GM19372 (cell line): ENCODE data around the gene LHFPL6.

ENCODE experiments used
- ATAC-seq: cut with Tn5 transposase; IDR thresholded peaks from one replicate; pipeline ENCODE4 v1.9.1; 2021; ENCODE audit warnings: mild to moderate bottlenecking, low read depth, moderate library complexity; ENCODE audit not compliant: unreplicated experiment

Gene LHFPL6

DNA sequence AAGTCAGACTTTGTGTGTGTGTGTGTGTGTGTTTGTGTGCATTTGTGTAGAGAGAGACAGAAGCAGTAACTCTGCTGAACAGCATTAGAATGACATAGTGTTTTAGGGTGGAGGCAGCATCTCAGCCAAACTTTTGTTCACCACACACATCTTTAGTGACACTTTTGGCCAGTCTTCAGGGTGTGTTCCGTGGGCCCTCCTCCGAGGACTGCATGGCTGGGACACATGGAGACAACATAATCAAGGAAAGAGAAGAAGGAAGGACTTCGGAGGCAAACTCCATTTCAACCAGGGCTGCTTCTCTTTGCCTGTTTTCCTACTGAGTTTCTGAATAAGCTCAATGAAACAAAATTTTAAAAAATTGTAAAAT, 205.1 kb downstream of the LHFPL6 start:
- ATAC-seq: no peak

GRCh38 chr13:39397226-39397895, 205.6 kb downstream of the LHFPL6 start:
- ATAC-seq: no peak

DNA sequence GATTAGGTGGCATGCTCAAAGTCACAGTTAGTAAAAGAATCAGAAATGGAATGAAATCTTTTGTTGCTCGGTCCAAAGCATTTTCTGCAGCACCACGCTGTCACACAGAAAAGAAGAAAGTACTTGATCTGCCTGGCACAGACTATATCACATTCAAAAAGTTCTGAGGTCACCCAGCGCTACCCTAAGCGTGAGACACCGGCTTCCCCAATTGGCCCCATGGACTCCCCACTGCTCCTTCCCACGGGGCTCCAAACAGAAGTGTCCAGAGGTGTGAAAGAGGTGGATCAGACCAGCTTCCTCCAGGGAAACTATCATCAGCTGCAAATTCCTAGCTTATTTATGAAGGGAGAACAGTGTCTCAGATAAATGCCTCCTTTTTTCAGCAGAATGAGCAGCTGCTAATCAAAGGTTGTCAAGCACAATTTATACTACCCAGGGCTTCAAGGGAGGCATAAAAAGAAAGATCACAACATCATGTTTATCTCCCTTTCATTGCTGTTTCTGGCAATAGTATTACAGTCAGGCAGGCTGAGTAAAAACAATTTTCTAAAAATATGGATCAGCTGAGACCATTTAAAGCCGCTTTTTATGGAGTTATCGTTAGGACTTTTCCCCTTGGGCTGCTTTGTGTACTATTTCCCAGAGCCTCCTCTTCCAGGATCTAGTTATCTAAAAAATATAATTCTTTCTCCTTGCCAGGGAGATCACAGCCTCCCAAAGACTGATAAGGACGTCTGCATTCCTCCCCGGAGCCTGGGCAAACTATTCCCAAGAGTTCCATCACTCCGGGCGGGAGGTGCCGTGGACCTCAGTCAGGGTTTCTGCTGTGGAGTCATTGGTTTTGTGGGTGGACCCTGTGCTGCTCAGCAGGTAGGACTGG, 208.0 kb downstream of the LHFPL6 start:
- ATAC-seq: no peak

- no peak for ATAC-seq
Measured at GRCh38 chr13:39391761-39392160, 211.2 kb downstream of the LHFPL6 start.

DNA sequence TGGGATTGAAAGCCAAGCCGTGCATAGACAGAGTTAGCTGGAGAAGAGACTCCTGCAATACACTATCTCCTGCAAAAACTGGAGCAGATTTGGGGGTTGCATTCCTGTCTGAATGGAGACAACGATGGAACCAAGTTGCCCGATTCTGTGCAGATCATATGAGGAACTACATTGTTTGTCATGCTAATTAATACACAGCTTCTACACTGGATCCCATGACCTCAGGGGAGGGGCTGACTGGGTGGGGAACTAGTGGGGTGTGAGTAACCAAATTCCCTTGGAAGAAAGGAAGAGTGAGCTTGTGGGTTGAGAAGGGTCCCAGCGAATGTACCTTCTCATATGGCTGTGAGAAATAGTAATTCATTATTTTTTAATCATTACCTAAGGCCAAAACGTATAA, 214.0 kb downstream of the LHFPL6 start:
- ATAC-seq: no peak

- no peak for ATAC-seq
Measured at GRCh38 chr13:39385621-39386231, 217.3 kb downstream of the LHFPL6 start.

GRCh38 chr13:39385154-39385553, 217.8 kb downstream of the LHFPL6 start:
- ATAC-seq: no peak

DNA sequence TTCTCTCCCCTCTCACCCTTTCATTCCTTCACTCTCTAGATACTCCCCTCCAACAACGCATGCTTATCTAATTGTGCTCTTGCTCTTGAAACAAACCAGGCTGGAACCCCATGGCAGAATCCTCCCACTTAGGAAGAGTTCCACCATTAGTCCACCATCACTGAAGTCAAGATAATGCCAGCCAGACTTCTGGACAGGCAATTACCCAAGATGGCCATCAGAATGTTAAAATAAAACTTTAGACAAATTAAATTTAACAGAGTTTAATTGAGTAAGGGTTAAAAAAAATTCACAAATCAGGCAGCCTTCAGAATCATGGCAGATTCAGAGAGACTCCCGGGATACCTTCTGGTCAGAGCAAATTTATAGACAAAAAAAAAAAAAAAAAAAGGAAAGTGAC, 221.5 kb downstream of the LHFPL6 start:
- no peak for ATAC-seq

GRCh38 chr13:39379667-39380655, 223.0 kb downstream of the LHFPL6 start:
- ATAC-seq: no peak

- peak; percentile 86 for ATAC-seq
Measured at GRCh38 chr13:39379118-39379517, 223.9 kb downstream of the LHFPL6 start.

DNA sequence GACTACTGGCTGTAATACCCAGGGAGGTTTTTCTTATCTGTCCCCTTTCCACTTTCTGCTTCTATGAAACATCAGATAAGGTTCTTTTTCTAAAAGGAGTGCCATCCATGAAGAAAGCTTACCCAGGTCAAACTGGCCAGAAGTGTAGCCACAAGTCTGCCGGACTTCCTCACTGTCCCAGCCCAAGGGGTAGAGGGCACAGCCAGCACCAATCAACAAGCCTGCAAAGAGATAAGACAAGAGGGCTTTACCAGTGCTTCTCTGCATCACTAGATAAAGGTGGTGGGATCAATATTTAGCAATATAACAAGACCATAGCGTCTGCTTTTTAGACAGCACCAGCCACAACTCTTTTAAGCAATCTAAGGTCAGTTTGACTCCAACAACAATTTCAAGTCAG, 224.7 kb downstream of the LHFPL6 start:
- no peak for ATAC-seq

- ATAC-seq: no peak
Measured at GRCh38 chr13:39377699-39378098, 225.3 kb downstream of the LHFPL6 start.

DNA sequence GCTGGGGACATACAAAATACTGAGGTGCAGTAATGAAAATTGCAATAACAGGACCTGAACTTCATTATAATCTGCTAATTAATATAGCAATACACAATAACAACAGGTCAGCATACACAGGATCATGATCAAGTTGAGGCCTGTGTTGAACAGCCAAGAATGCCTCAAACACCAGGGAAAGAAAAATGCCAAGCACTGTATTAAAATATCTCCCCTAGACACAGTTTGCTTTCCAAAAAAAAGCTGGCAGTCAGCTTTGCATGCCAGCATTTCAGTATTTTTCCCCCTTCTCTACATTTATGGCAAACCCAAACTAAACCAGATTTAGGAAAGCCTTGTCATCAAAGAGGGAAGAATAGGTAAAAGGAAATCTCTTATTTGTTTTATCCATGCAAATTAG, 226.9 kb downstream of the LHFPL6 start:
- no peak for ATAC-seq

- ATAC-seq: no peak
Measured at GRCh38 chr13:39375601-39376000, 227.4 kb downstream of the LHFPL6 start.

GRCh38 chr13:39374741-39375189, 228.2 kb downstream of the LHFPL6 start:
- ATAC-seq: no peak

DNA sequence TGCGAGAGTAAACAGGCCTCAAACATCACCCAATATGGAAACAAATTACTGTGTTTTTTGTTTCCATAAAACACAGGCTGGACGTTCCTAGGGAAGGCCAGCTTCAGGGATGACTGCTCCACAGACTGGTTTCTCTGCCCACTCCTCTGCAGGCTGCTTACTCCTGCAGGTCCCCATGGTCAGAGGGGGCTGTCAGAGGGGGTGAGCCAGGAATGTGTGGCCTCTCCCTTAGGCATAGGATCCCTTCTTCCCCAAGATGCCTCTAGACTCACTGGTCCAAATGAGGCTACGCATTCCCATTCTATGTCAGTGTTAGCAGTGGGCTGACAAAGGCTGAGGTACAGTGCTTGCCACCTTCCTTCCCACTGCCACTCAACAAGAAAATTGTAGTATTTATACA, 229.8 kb downstream of the LHFPL6 start:
- ATAC-seq: no peak

- ATAC-seq: no peak
Measured at GRCh38 chr13:39371706-39372105, 231.3 kb downstream of the LHFPL6 start.

DNA sequence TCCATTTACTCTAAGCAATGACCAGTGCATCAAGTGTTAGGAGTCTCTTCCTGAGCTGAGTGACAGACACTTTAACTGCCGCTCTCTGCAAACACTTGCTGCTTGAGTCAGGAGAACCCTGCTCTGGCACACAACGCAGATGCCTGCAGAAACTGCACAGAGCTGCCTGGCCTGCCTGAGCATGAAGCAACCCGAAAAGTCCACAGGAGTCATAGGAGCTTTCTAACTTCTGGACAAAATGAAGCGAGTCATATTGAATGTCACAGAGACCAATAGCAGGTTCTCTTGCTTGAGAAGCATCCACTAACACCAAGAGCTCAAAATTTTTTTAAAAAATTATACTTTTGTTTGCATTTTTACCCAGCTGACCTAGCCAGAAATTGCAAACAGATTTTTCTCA, 232.4 kb downstream of the LHFPL6 start:
- ATAC-seq: no peak

DNA sequence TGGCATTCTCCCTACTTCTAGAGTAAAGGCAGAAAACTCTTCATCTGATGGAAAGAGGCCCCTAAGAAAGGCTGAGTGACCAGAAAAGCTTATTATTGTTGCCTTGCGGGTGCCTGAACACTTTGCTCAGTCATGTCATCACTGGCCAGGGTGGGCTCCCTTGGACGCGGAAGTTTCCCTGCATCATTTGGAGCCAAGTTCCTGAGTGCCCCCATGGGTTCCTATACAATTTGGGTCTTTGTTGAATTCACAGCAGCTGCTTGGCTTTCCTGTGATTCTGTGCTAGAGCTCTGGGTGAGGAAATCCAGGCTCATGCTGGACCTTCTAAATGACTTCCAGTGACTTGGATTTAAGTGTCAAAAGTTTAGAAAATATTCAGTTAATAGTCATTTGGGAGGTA, 232.9 kb downstream of the LHFPL6 start:
- no peak for ATAC-seq

GRCh38 chr13:39369161-39369890, 233.7 kb downstream of the LHFPL6 start:
- ATAC-seq: no peak
